Gastrocnemius medialis (tissue), 4 donors: ENCODE measurements around the gene PALLD.

ENCODE experiments used
- POLR2A ChIP-seq, 2 donors: fragments of 450-650 bp; IDR thresholded peaks; one replicate each; pipeline ENCODE4 v1.6.1; 2017; ENCODE audit warnings: antibody characterized with exemption in 2 of 2, mild to moderate bottlenecking in 2 of 2, moderate library complexity in 2 of 2
- TF ChIP-seq, protein P1 (sequence below), 5 experiments: fragments of 450-650 bp in 3 of 5; fragments of 200-600 bp in 2 of 5; sonication (generic) in 2 of 5; IDR thresholded peaks in 4 of 5; conservative IDR thresholded peaks in 1 of 5; 1 replicate in 4 of 5; 2 replicates in 1 of 5; pipeline ENCODE4 v1.5.1; 2016 to 2019; ENCODE audit warnings: antibody characterized with exemption in 5 of 5, mild to moderate bottlenecking in 3 of 5, moderate library complexity in 3 of 5

DNA sequence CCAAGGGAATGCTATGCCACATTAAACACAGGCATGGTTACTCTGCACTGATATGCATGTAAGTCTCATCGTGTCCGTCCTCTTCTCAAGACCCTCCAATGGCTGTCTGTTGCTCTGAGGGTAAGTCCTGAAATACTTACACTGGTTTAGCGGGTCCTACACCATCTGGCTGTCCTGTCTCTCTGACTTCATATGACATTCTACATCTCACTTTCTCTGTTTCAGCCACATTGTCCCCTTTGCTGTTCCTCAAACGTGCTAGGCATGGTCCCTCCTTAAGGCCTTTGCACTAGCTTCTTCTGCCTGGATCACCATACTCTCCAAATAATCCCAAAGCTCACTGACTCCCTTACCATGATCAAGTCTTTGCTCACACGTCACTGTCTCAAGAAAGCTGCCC is 131.4 kb downstream of the PALLD start:
- TF ChIP-seq, protein P1, sequence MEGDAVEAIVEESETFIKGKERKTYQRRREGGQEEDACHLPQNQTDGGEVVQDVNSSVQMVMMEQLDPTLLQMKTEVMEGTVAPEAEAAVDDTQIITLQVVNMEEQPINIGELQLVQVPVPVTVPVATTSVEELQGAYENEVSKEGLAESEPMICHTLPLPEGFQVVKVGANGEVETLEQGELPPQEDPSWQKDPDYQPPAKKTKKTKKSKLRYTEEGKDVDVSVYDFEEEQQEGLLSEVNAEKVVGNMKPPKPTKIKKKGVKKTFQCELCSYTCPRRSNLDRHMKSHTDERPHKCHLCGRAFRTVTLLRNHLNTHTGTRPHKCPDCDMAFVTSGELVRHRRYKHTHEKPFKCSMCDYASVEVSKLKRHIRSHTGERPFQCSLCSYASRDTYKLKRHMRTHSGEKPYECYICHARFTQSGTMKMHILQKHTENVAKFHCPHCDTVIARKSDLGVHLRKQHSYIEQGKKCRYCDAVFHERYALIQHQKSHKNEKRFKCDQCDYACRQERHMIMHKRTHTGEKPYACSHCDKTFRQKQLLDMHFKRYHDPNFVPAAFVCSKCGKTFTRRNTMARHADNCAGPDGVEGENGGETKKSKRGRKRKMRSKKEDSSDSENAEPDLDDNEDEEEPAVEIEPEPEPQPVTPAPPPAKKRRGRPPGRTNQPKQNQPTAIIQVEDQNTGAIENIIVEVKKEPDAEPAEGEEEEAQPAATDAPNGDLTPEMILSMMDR (IDR thresholded peaks at IDR 0.05 in 4 of 5, conservative IDR thresholded peaks at IDR 0.05 in 1 of 5), result no peak
- no peak for TF ChIP-seq POLR2A (IDR thresholded peaks at IDR 0.05)
